Liver (tissue), 9 donors: ENCODE data around the gene CDC37L1. TPM values are rescaled to one million over a fixed set of nuclear protein-coding genes. Genes with fewer than 3 reads are reported as not detected.
"Not testable (repeated sequence)": the region's sequence is repeated elsewhere in the genome, so short reads cannot be mapped to it uniquely, and the experiment has no call there.

Source experiments
- DNase-seq: peaks from one replicate; pipeline ENCODE4 v3.0.0-alpha.2; 2017; ENCODE audit warnings: low spot score
- H3K27ac ChIP-seq, 2 donors: one replicate each; pipeline ENCODE4 v1.7.0; 2013; ENCODE audit warnings: inconsistent platforms in 2 of 2, low read length in 2 of 2, control low read depth in 1 of 2, low read depth in 1 of 2, mild to moderate bottlenecking in 1 of 2
- H3K27me3 ChIP-seq, 4 donors: one replicate each; pipeline versions ENCODE4 v1.6.1 to v1.7.0; 2013; ENCODE audit warnings: low read length in 3 of 4, inconsistent platforms in 1 of 4, mild to moderate bottlenecking in 1 of 4, moderate library complexity in 1 of 4; ENCODE audit not compliant: control insufficient read depth in 4 of 4, insufficient read depth in 4 of 4
- H3K36me3 ChIP-seq, 4 donors: one replicate each; pipeline versions ENCODE4 v1.6.1 to v1.7.0; 2013; ENCODE audit warnings: low read length in 3 of 4, mild to moderate bottlenecking in 3 of 4, low read depth in 1 of 4, moderate library complexity in 1 of 4; ENCODE audit not compliant: control insufficient read depth in 4 of 4, insufficient read depth in 3 of 4
- H3K4me1 ChIP-seq, 4 donors: one replicate each; pipeline versions ENCODE4 v1.6.1 to v1.7.0; 2013; ENCODE audit warnings: low read length in 3 of 4, mild to moderate bottlenecking in 3 of 4, moderate library complexity in 1 of 4; ENCODE audit not compliant: control insufficient read depth in 4 of 4, insufficient read depth in 4 of 4
- H3K4me3 ChIP-seq, 3 donors: one replicate each; pipeline versions ENCODE4 v1.6.1 to v1.7.0; 2013; ENCODE audit warnings: low read length in 3 of 3, control low read depth in 1 of 3, low read depth in 1 of 3, mild to moderate bottlenecking in 1 of 3
- H3K9ac ChIP-seq, 2 donors: one replicate each; pipeline ENCODE4 v1.7.0; 2013; ENCODE audit warnings: low read length in 2 of 2, mild to moderate bottlenecking in 2 of 2, moderate library complexity in 2 of 2, control low read depth in 1 of 2, low read depth in 1 of 2
- H3K9me3 ChIP-seq, 4 donors: one replicate each; pipeline versions ENCODE4 v1.6.1 to v1.7.0; 2013; ENCODE audit warnings: low read length in 3 of 4; ENCODE audit not compliant: control insufficient read depth in 4 of 4
- ATF3 ChIP-seq: IDR thresholded peaks from 2 replicates; pipeline ENCODE4 v1.6.1; 2016; ENCODE audit warnings: antibody characterized with exemption
- EGR1 ChIP-seq, 2 donors: IDR thresholded peaks; 2 replicates each; pipeline ENCODE4 v1.6.1; 2016 to 2018; ENCODE audit warnings: antibody characterized with exemption in 2 of 2, low read depth in 2 of 2
- FOXA1 ChIP-seq: IDR thresholded peaks from 2 replicates; pipeline ENCODE4 v1.6.1; 2016; ENCODE audit warnings: antibody characterized with exemption
- FOXA2 ChIP-seq: IDR thresholded peaks from 2 replicates; pipeline ENCODE4 v1.6.1; 2016; ENCODE audit warnings: antibody characterized with exemption
- GABPA ChIP-seq, 2 donors: IDR thresholded peaks in 1 of 2; conservative IDR thresholded peaks in 1 of 2; 2 replicates each; pipeline ENCODE4 v1.6.1; 2016; ENCODE audit warnings: antibody characterized with exemption in 2 of 2, mild to moderate bottlenecking in 1 of 2, moderate library complexity in 1 of 2
- HNF4A ChIP-seq, 2 donors: conservative IDR thresholded peaks; 2 replicates each; pipeline ENCODE4 v1.6.1; 2016; ENCODE audit warnings: antibody characterized with exemption in 2 of 2, mild to moderate bottlenecking in 2 of 2
- HNF4G ChIP-seq: IDR thresholded peaks from 2 replicates; pipeline ENCODE4 v1.6.1; 2016; ENCODE audit warnings: antibody characterized with exemption
- JUND ChIP-seq, 2 donors: IDR thresholded peaks; 2 replicates each; pipeline ENCODE4 v1.6.1; 2016; ENCODE audit warnings: antibody characterized with exemption in 2 of 2
- NR2F2 ChIP-seq: IDR thresholded peaks from 2 replicates; pipeline ENCODE4 v1.6.1; 2016; ENCODE audit warnings: antibody characterized with exemption
- RXRA ChIP-seq, 2 donors: IDR thresholded peaks; 2 replicates each; pipeline ENCODE4 v1.6.1; 2017 to 2018; ENCODE audit warnings: antibody characterized with exemption in 2 of 2, mild to moderate bottlenecking in 1 of 2
- SP1 ChIP-seq: IDR thresholded peaks from 2 replicates; pipeline ENCODE4 v1.6.1; 2018; ENCODE audit warnings: antibody characterized with exemption, mild to moderate bottlenecking
- TAF1 ChIP-seq: conservative IDR thresholded peaks from 2 replicates; pipeline ENCODE4 v1.6.1; 2016; ENCODE audit warnings: antibody characterized with exemption, mild to moderate bottlenecking
- YY1 ChIP-seq: IDR thresholded peaks from 2 replicates; pipeline ENCODE4 v1.6.1; 2016; ENCODE audit warnings: antibody characterized with exemption, mild to moderate bottlenecking
- ZBTB33 ChIP-seq: IDR thresholded peaks from 2 replicates; pipeline ENCODE4 v1.6.1; 2016; ENCODE audit warnings: antibody characterized with exemption
- WGBS: extraction: QIAGEN DNeasy Blood & Tissue Kit; methylation state at CpG from one replicate; pipeline ENCODE4 v1.1.7; 2013; 5-methylcytosine and 5-hydroxymethylcytosine counted together
- polyA plus RNA-seq, 2 donors: library from polyadenylated mRNA; stranded (reverse) in 1 of 2; unstranded in 1 of 2; fragments of 200-250 nt in 1 of 2; fragments of >200 nt in 1 of 2; fragmentation: Nextera tagmentation in 1 of 2; extraction: Ambion mirVana in 1 of 2; gene quantifications; one replicate each; pipeline versions ENCODE4 v1.2.1 to v1.2.3, GENCODE V29; 2013 to 2015
- total RNA-seq, 2 donors: library from RNA; depleted of rRNA; stranded (reverse); fragments of >200 nt; gene quantifications; one replicate each; pipeline ENCODE4 v1.2.3, GENCODE V29; 2014
- TF ChIP-seq, protein P1 (sequence below): fragments of 150-350 bp; IDR thresholded peaks from 2 replicates; pipeline ENCODE4 v1.5.1; 2017; ENCODE audit warnings: improper control_type of control experiment, low read depth, low read length; ENCODE audit not compliant: missing input control
- donor health status: healthy.
- donor health status: healthy.
- donor health status: healthy.
- donor health status: healthy.
- donor health status: healthy.

CDC37L1 gene
- total and polyA plus RNA-seq, 4 donors, result 11.3 to 32.8 (median 19.4) TPM

DNA sequence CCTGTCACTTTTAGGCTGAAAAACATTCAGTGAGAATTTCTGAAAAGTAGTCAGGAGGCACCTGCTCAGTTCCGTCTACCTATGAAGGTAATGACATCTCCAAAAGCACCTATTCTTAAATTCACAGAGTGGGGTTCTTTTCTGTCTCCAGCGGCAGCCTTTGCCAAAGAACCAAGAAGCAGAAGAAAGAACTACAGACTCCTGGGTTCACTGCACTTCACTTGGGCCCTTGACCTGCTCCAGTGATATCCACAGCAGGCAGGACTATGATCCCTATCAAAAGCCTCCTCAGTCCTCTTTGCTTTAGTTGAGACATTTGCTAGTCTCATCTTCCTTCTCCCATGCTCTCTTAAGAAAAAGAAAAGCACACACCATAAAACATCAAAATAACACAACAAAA, 37.0 kb upstream of the CDC37L1 start:
- H3K27ac ChIP-seq, result no peak overlapping the region
- no peak for TF ChIP-seq HNF4A (conservative IDR thresholded peaks at IDR 0.05)
- H3K4me1 ChIP-seq, result no peaks in the 10 kb centered on the region
- H3K27me3 ChIP-seq, result no peaks in the 10 kb centered on the region
- H3K4me3 ChIP-seq, result no peak overlapping the region
- no peak for DNase-seq
- WGBS, result 94% methylated on average over 2 of the region's 2 CpGs
- H3K9ac ChIP-seq, result no peak overlapping the region
- no peaks in the 10 kb centered on the region for H3K9me3 ChIP-seq
- peaks cover 0 to 4% (median 0%) of the 10 kb centered on the region in 4 donors for H3K36me3 ChIP-seq

GRCh38 chr9:4654084-4654483, 25.3 kb upstream of the CDC37L1 start:
- Histone ChIP-seq H3K4me3 (no peak overlapping the region), H3K36me3 (peaks cover 0 to 3% (median 0%) of the 10 kb centered on the region in 4 donors), H3K27ac (no peak overlapping the region), H3K4me1 (peaks cover 6 to 12% (median 9%) of the 10 kb centered on the region in 4 donors), H3K27me3 (no peaks in the 10 kb centered on the region), H3K9ac (no peak overlapping the region), H3K9me3 (no peaks in the 10 kb centered on the region)
- no peak for DNase-seq
- 93% methylated on average over 9 of the region's 9 CpGs for WGBS
- TF ChIP-seq YY1 (no peak), HNF4G (no peak), TAF1 (no peak), ATF3 (no peak), NR2F2 (no peak), SP1 (no peak), GABPA (IDR thresholded peaks at IDR 0.05 in 1 of 2, conservative IDR thresholded peaks at IDR 0.05 in 1 of 2) (no peak), FOXA2 (no peak), ZBTB33 (no peak), FOXA1 (no peak)

DNA sequence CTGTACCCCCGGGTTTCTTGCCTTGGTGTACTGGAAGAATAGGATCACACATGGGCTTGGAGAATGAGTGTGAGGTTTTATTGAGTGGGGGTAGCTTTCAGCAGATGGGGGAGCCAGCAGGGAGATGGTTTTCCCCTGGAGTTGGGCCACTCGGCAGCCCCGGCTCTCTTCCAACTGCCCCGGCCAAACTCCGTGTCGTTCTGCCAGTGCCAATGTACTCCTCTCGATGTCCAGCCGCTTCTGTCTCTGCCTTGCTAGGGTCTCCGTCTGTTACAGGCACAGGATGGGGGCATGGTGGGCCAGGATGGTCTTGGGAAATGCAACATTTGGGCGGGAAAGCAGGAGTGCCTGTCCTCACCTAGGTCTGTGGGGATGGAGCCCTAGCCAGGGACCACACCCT, 24.8 kb upstream of the CDC37L1 start:
- Histone ChIP-seq H3K27me3 (no peaks in the 10 kb centered on the region), H3K9ac (no peak overlapping the region), H3K9me3 (no peaks in the 10 kb centered on the region), H3K4me1 (peaks cover 6 to 12% (median 9%) of the 10 kb centered on the region in 4 donors), H3K4me3 (no peak overlapping the region), H3K27ac (no peak overlapping the region), H3K36me3 (peaks cover 0 to 3% (median 0%) of the 10 kb centered on the region in 4 donors)
- 80% methylated on average over 10 of the region's 10 CpGs for WGBS
- no peak for DNase-seq
- TF ChIP-seq YY1 (no peak), ATF3 (no peak), TAF1 (no peak), HNF4G (no peak), ZBTB33 (no peak), EGR1 (IDR thresholded peaks at IDR 0.05; ENCODE audit: low read depth in 2 of 2) (no peak), FOXA2 (no peak), GABPA (IDR thresholded peaks at IDR 0.05 in 1 of 2, conservative IDR thresholded peaks at IDR 0.05 in 1 of 2) (no peak), RXRA (IDR thresholded peaks at IDR 0.05) (no peak), JUND (IDR thresholded peaks at IDR 0.05) (no peak)
- TF ChIP-seq, protein P1, sequence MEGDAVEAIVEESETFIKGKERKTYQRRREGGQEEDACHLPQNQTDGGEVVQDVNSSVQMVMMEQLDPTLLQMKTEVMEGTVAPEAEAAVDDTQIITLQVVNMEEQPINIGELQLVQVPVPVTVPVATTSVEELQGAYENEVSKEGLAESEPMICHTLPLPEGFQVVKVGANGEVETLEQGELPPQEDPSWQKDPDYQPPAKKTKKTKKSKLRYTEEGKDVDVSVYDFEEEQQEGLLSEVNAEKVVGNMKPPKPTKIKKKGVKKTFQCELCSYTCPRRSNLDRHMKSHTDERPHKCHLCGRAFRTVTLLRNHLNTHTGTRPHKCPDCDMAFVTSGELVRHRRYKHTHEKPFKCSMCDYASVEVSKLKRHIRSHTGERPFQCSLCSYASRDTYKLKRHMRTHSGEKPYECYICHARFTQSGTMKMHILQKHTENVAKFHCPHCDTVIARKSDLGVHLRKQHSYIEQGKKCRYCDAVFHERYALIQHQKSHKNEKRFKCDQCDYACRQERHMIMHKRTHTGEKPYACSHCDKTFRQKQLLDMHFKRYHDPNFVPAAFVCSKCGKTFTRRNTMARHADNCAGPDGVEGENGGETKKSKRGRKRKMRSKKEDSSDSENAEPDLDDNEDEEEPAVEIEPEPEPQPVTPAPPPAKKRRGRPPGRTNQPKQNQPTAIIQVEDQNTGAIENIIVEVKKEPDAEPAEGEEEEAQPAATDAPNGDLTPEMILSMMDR, result no peak

DNA sequence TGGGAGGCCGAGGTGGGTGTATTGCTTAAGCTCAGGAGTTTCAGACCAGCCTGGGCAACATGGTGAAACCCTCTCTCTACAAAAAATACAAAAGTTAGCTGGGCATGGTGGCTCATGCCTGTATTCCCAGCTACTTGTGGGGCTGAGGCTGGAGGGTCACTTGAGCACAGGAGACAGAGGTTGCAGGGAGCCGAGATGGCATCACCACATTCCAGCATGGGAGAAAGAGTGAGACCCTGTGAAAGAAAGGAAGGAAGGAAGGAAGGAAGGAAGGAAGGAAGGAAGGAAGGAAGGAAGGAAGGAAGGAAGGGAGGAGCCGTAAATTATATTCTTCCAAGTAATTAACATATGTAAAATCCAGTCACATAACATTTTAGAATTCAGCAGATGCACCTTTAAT, 23.2 kb upstream of the CDC37L1 start:
- not testable (repeated sequence) for H3K9me3 ChIP-seq, H3K36me3 ChIP-seq, H3K27ac ChIP-seq, DNase-seq, H3K9ac ChIP-seq, H3K4me3 ChIP-seq, H3K27me3 ChIP-seq
- peaks cover 6 to 12% (median 8%) of the 10 kb centered on the region in 4 donors for H3K4me1 ChIP-seq
- 87% methylated on average over 3 of the region's 3 CpGs for WGBS
